ENCODE data around the gene ABHD11. TPM values are rescaled to one million over a fixed set of nuclear protein-coding genes. Genes with fewer than 3 reads are reported as not detected.

The ABHD11 gene
- total RNA-seq, 1 donor from 2014 or later, result 18.2 TPM

- no peak for DNase-seq (ENCODE audit: low spot score)
- Mint-ChIP-seq H3K4me3 (ENCODE audit: low read depth) (no peak overlapping the region), H3K36me3 (ENCODE audit: low read depth) (peaks cover 14% of the 10 kb centered on the region), H3K27me3 (ENCODE audit: low read depth) (peaks cover 2% of the 10 kb centered on the region), H3K9me3 (no peaks in the 10 kb centered on the region), H3K4me1 (ENCODE audit: low read depth) (peaks cover 9% of the 10 kb centered on the region), H3K27ac (no peak overlapping the region)
- intact Hi-C loops (cut with micrococcal nuclease), result no loop called here
Measured at GRCh38 chr7:73708961-73709549, 29.5 kb downstream of the ABHD11 start.

DNA sequence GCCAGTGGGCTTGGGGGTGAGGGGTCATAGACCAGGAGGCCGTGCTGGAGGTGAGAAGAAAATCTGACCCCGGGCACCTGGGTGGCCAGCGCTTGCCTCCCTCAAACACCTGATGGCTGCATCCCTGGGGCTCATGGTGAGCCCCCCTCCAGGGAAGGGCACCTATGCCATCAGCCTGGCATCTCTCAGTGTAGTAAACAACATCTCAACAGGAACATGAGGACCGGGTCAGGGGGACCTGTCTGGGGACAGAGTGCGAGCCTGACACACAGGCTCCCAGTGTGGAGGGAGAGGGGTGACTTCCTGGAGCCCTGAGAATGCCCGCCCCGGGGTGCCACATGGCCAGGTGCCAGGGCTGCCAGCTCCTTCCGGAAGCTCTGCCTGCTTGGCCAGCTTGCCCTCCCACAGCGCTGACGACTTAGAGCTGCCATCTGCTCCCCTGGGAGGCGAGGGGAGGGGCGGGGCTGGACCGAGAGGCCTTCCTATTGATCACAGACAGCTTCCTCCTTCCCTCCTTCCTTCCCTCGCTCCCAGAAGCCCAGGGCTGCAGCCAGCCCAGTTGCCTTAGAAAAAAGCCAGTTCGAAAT lies 31.5 kb downstream of the ABHD11 start:
- H3K27ac Mint-ChIP-seq, result no peak overlapping the region
- no peaks in the 10 kb centered on the region for H3K9me3 Mint-ChIP-seq
- no peaks in the 10 kb centered on the region for H3K27me3 Mint-ChIP-seq (ENCODE audit: low read depth)
- H3K4me1 Mint-ChIP-seq (ENCODE audit: low read depth), result no peaks in the 10 kb centered on the region
- intact Hi-C loops (cut with micrococcal nuclease), result no loop called here
- peaks cover 19% of the 10 kb centered on the region for H3K36me3 Mint-ChIP-seq (ENCODE audit: low read depth)
- no peak for DNase-seq (ENCODE audit: low spot score)
- no peak overlapping the region for H3K4me3 Mint-ChIP-seq (ENCODE audit: low read depth)

GRCh38 chr7:73706126-73707044 lies 32.2 kb downstream of the ABHD11 start:
- intact Hi-C loops (cut with micrococcal nuclease), result no loop called here
- DNase-seq (ENCODE audit: low spot score), result no peak
- peaks cover 26% of the 10 kb centered on the region for H3K36me3 Mint-ChIP-seq (ENCODE audit: low read depth)
- no peaks in the 10 kb centered on the region for H3K27me3 Mint-ChIP-seq (ENCODE audit: low read depth)
- no peaks in the 10 kb centered on the region for H3K9me3 Mint-ChIP-seq
- no peak overlapping the region for H3K27ac Mint-ChIP-seq
- H3K4me1 Mint-ChIP-seq (ENCODE audit: low read depth), result no peaks in the 10 kb centered on the region
- no peak overlapping the region for H3K4me3 Mint-ChIP-seq (ENCODE audit: low read depth)

GRCh38 chr7:73705551-73705920 lies 33.1 kb downstream of the ABHD11 start:
- no peaks in the 10 kb centered on the region for H3K9me3 Mint-ChIP-seq
- H3K4me3 Mint-ChIP-seq (ENCODE audit: low read depth), result no peak overlapping the region
- H3K36me3 Mint-ChIP-seq (ENCODE audit: low read depth), result peaks cover 27% of the 10 kb centered on the region
- H3K27me3 Mint-ChIP-seq (ENCODE audit: low read depth), result no peaks in the 10 kb centered on the region
- no peak for DNase-seq (ENCODE audit: low spot score)
- no peaks in the 10 kb centered on the region for H3K4me1 Mint-ChIP-seq (ENCODE audit: low read depth)
- H3K27ac Mint-ChIP-seq, result no peak overlapping the region
- intact Hi-C loops (cut with micrococcal nuclease), result no loop called here

DNA sequence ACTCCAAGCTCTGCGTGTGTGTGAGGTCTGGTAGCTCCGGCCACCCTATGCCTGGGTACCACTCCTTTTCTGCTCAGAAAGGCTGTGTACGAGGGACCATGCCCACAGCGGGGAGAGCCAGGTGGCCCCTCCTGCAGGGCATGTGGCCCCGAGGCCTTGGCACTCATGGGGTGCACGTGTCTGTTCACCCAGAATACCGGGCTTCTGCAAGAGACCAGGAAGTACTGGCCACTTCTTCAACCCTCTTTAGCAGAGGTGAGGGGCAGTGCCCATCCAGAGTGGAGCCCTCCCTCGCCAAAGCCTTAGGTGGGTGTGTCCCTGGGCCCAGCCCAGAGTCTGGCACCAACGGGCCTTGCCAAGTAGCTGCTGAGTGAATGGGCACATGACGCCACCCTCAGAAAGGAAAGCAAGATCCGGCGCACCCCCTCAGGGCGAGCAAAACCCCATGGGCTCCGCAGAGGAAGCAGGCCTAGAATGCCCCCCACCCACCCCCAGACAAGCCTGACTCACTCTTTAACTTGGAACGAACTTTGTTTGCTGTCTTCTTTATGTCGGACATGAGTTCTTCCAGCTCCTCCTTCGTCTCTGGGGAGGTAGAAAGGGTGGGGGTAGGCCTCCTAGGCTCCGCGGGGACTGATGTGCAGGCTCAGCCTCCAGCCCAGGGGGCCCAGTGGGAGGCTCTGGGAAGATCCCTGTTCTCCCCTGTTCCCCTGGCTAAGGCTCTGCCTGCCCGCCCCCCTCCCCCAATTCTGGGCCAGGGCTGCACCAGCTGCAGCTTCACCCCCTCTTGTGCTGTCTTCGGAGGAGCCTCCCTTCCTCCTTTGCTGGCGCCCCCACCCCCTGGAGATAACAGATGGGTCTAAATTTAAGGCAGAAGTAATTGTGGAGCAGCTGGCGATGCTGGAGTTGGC lies 33.7 kb downstream of the ABHD11 start:
- Mint-ChIP-seq H3K9me3 (no peaks in the 10 kb centered on the region), H3K27ac (no peak overlapping the region), H3K27me3 (ENCODE audit: low read depth) (no peaks in the 10 kb centered on the region), H3K4me1 (ENCODE audit: low read depth) (no peaks in the 10 kb centered on the region), H3K4me3 (ENCODE audit: low read depth) (no peak overlapping the region), H3K36me3 (ENCODE audit: low read depth) (peaks cover 27% of the 10 kb centered on the region)
- intact Hi-C loops (cut with micrococcal nuclease), result no loop called here
- no peak for DNase-seq (ENCODE audit: low spot score)

- intact Hi-C loops (cut with micrococcal nuclease), result no loop called here
- no peaks in the 10 kb centered on the region for H3K9me3 Mint-ChIP-seq
- no peak overlapping the region for H3K27ac Mint-ChIP-seq
- H3K4me3 Mint-ChIP-seq (ENCODE audit: low read depth), result no peak overlapping the region
- H3K27me3 Mint-ChIP-seq (ENCODE audit: low read depth), result no peaks in the 10 kb centered on the region
- H3K36me3 Mint-ChIP-seq (ENCODE audit: low read depth), result peaks cover 27% of the 10 kb centered on the region
- H3K4me1 Mint-ChIP-seq (ENCODE audit: low read depth), result no peaks in the 10 kb centered on the region
- DNase-seq (ENCODE audit: low spot score), result peak; percentile 21
Measured at GRCh38 chr7:73703757-73704639, 34.6 kb downstream of the ABHD11 start.

DNA sequence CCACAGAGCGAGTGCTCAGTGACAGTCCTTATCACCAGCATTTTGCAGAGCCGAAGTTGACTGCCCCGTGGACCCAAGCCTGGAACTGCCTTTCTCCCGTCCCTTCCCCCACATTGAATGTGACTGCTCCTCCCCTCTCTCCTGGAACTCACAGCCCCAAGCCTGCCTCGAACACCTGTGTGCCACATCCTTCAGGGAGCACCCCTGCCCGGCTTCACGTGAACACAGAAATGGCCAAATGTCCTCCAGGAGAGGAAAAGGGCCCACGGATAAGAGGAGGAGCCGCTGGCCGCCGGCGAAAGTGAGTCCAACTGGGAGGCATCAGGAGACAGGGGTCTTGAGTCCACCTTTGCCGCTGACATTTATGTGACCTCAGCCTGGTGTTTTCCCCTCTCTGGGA lies 35.4 kb downstream of the ABHD11 start:
- intact Hi-C loops (cut with micrococcal nuclease), result no loop called here
- no peak for DNase-seq (ENCODE audit: low spot score)

DNA sequence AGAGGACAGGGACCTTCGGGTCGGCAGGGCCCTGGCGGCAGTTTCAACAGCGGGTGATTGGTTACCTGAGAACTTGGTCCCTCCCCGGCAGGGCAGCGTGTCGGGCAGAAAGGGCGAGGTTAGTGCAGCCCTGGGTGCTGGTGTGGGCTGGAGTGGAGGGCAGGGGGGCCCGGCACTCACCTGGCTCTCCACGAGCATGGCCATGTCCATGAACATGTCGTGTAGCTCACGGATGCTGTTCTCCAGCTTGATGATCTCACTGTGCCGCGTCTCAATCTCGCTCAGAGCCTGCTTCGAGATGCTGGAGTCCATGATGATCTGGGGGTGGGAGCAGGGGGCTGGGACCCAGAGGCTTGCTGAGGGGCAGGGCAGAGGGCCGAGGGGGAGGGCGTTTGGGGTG lies 35.9 kb downstream of the ABHD11 start:
- intact Hi-C loops (cut with micrococcal nuclease), result no loop called here
- Mint-ChIP-seq H3K36me3 (ENCODE audit: low read depth) (peaks cover 30% of the 10 kb centered on the region), H3K27me3 (ENCODE audit: low read depth) (no peaks in the 10 kb centered on the region), H3K4me3 (ENCODE audit: low read depth) (no peak overlapping the region), H3K9me3 (no peaks in the 10 kb centered on the region), H3K27ac (no peak overlapping the region), H3K4me1 (ENCODE audit: low read depth) (no peaks in the 10 kb centered on the region)
- no peak for DNase-seq (ENCODE audit: low spot score)

More for the DNA sequence above, 35.4 kb downstream of the ABHD11 start:
- Mint-ChIP-seq H3K4me3 (ENCODE audit: low read depth) (no peak overlapping the region), H3K27ac (no peak overlapping the region), H3K9me3 (no peaks in the 10 kb centered on the region), H3K36me3 (ENCODE audit: low read depth) (peaks cover 27% of the 10 kb centered on the region), H3K4me1 (ENCODE audit: low read depth) (no peaks in the 10 kb centered on the region), H3K27me3 (ENCODE audit: low read depth) (no peaks in the 10 kb centered on the region)

DNA sequence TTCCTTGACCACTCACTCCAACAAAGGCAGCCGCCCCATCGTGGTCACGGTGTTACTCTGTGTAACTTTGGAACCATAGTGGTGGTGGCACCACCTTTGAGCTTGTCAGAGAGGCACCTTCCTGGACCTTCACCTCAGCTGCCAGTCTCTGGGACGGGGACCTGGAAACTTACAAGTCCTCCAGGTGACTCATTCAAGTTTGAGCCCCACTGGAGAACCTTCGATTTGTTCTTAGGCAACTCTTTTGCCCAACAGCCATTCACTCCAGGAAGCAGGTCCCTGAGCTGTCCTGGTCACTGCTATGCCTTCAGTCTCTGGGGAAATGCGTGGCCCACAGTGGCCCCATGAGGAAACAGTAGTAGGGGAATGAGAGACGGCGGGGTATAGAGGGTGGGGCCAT lies 36.4 kb downstream of the ABHD11 start:
- intact Hi-C loops (cut with micrococcal nuclease), result no loop called here
- H3K27me3 Mint-ChIP-seq (ENCODE audit: low read depth), result no peaks in the 10 kb centered on the region

GRCh38 chr7:73701357-73701995 lies 37.1 kb downstream of the ABHD11 start:
- intact Hi-C loops (cut with micrococcal nuclease), result no loop called here

More for the DNA sequence above, 36.4 kb downstream of the ABHD11 start:
- no peak overlapping the region for H3K27ac Mint-ChIP-seq
- H3K4me3 Mint-ChIP-seq (ENCODE audit: low read depth), result no peak overlapping the region
- H3K9me3 Mint-ChIP-seq, result no peaks in the 10 kb centered on the region
- no peaks in the 10 kb centered on the region for H3K4me1 Mint-ChIP-seq (ENCODE audit: low read depth)
- no peak for DNase-seq (ENCODE audit: low spot score)
- peaks cover 34% of the 10 kb centered on the region for H3K36me3 Mint-ChIP-seq (ENCODE audit: low read depth)

GRCh38 chr7:73700581-73701134 lies 37.9 kb downstream of the ABHD11 start:
- Mint-ChIP-seq H3K4me1 (ENCODE audit: low read depth) (no peaks in the 10 kb centered on the region), H3K27ac (no peak overlapping the region), H3K36me3 (ENCODE audit: low read depth) (peaks cover 38% of the 10 kb centered on the region), H3K9me3 (no peaks in the 10 kb centered on the region), H3K4me3 (ENCODE audit: low read depth) (no peak overlapping the region), H3K27me3 (ENCODE audit: low read depth) (no peaks in the 10 kb centered on the region)
- no peak for DNase-seq (ENCODE audit: low spot score)
- intact Hi-C loops (cut with micrococcal nuclease), result no loop called here

More at GRCh38 chr7:73701357-73701995, 37.1 kb downstream of the ABHD11 start:
- H3K36me3 Mint-ChIP-seq (ENCODE audit: low read depth), result peaks cover 38% of the 10 kb centered on the region
- H3K27me3 Mint-ChIP-seq (ENCODE audit: low read depth), result no peaks in the 10 kb centered on the region
- no peaks in the 10 kb centered on the region for H3K4me1 Mint-ChIP-seq (ENCODE audit: low read depth)
- H3K9me3 Mint-ChIP-seq, result no peaks in the 10 kb centered on the region
- no peak overlapping the region for H3K27ac Mint-ChIP-seq
- no peak overlapping the region for H3K4me3 Mint-ChIP-seq (ENCODE audit: low read depth)
- no peak for DNase-seq (ENCODE audit: low spot score)

All from activated T-helper 2 cell treated with anti-CD3 and anti-CD28 coated beads, Interferon-gamma antibody, Interleukin-2, Interleukin-4, amounts not matched to agents 10 μg/mL and 5 μg/mL and 100 μg/mL, durations not matched to agents 14 hours and 24 hours and 36 hours (primary cell).